ENCODE results near the gene RABL3.
A peak's percentile ranks its signal among the peaks of the same experiment; 100 is the strongest.
"Not testable (repeated sequence)": the region's sequence is repeated elsewhere in the genome, so short reads cannot be mapped to it uniquely, and the experiment has no call there.

The RABL3 gene

DNA sequence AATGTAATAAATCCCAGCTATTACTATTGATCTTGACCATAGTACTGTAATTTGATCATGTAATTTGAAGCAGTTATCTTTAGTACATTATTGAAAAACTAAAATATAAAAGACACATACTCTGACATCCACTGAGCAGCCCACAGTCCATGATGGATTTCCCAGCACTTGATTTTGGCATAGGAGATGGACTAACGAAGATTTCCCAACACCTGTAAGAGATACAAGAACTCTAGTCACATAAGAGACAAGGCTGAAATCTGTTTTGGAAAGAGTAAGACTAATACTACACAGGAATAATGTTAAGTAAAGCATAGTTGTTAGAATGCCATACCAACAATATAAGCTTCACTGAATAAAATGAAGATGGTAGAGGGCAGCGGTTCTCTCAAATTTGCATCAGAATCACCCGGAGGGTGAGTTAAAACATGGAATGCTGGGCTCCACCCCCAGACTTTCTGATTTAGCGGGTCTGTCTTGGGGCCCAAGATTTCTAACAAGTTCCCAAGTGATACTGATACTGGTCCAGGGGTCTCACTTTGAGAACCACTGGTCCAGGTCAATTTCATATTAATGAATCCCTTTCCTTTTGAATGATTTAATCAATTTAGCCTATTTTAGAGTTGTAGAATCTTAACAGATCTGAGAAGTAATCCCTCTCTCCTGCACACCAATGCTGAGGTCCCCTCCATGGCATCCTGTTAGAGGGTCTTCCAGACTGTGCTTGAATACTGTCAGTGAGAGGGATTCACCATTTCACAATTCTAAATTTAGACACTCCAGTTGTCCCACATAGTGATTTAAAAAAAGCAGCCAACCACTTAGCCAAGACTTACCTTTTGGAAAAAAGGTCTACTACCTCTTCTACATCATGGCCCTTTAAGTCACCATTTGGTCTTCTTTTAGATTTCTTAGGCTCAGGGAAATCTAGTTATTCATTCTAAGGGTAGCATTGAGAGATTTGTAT lies 11.5 kb downstream of the RABL3 start:
- TF ChIP-seq SPI1 (IDR thresholded peaks at IDR 0.05; ENCODE audit: low read depth, low read length) (no peak), POLR2AphosphoS5 (IDR thresholded peaks at IDR 0.05; ENCODE audit: low read depth, low read length) (no peak), PAX5 (IDR thresholded peaks at IDR 0.05; ENCODE audit: insufficient read depth, low read length, severe bottlenecking) (no peak), POLR2A (IDR thresholded peaks at IDR 0.05; ENCODE audit: low read depth, low read length) (no peak)
- FAIRE-seq (no peak), DNase-seq (ENCODE audit: insufficient read length, low spot score) (no peak)

- FAIRE-seq (no peak), DNase-seq (ENCODE audit: insufficient read length, low spot score) (no peak)
- TF ChIP-seq SPI1 (IDR thresholded peaks at IDR 0.05; ENCODE audit: low read depth, low read length) (no peak), POLR2A (IDR thresholded peaks at IDR 0.05; ENCODE audit: low read depth, low read length) (no peak), POLR2AphosphoS5 (IDR thresholded peaks at IDR 0.05; ENCODE audit: low read depth, low read length) (no peak), POU2F2 (IDR thresholded peaks at IDR 0.05; ENCODE audit: low read depth, low read length) (no peak), PAX5 (IDR thresholded peaks at IDR 0.05; ENCODE audit: insufficient read depth, low read length, severe bottlenecking) (no peak), TAF1 (IDR thresholded peaks at IDR 0.05; ENCODE audit: low read depth, low read length) (no peak)
Observed at GRCh38 chr3:120726791-120727190, 15.5 kb downstream of the RABL3 start.

DNA sequence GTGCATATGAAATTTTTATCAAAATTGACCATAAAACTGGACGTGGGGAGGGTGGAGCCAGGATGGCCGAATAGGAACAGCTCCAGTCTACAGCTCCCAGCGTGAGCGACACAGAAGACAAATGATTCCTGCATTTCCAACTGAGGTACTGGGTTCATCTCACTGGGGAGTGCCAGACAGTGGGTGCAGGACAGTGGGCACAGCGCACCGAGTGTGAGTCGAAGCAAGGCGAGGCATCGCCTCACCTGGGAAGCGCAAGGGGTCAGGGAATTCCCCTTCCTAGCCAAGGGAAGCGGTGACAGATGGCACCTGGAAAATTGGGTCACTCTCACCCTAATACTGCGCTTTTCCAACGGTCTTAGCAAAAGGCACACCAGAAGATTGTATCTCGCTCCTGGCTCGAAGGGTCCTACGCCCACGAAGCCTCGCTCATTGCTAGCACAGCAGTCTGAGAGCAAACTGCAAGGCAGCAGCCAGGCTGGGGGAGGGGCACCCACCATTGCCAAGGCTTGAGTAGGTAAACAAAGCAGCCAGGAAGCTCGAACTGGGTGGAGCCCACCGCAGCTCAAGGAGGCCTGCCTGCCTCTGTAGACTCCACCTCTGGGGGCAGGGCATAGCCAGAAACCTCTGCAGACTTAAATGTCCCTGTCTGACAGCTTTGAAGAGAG lies 23.0 kb downstream of the RABL3 start:
- FAIRE-seq: peak; percentile 5
- not testable (repeated sequence) for DNase-seq (ENCODE audit: insufficient read length, low spot score)

- TF ChIP-seq PAX5 (IDR thresholded peaks at IDR 0.05; ENCODE audit: insufficient read depth, low read length, severe bottlenecking) (no peak), SPI1 (IDR thresholded peaks at IDR 0.05; ENCODE audit: low read depth, low read length) (no peak)
- no peak for DNase-seq (ENCODE audit: insufficient read length, low spot score)
- FAIRE-seq: no peak
Observed at GRCh38 chr3:120713262-120713661, 29.1 kb downstream of the RABL3 start.

DNA sequence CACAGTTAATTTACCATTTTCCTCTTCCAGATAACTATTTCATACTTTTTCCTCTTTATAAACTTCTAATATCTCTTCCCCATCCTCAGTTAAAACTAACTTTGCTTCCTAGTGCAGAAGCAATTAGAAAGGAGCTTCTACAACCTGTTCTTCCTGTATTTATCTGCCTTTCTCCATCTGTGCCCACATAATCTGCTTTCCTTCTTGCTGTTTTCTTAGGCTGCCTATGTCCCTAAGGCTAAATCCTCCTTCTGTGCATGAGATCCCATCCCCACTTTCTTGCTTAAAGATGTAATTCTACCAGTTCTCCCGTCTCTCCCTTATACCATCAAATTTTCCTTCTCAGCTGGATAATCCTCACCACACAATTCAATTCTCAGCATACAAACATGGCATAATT lies 31.9 kb downstream of the RABL3 start:
- TF ChIP-seq POLR2AphosphoS5 (IDR thresholded peaks at IDR 0.05; ENCODE audit: low read depth, low read length): no peak
- TF ChIP-seq PAX5 (IDR thresholded peaks at IDR 0.05; ENCODE audit: insufficient read depth, low read length, severe bottlenecking): no peak
- TF ChIP-seq TAF1 (IDR thresholded peaks at IDR 0.05; ENCODE audit: low read depth, low read length): no peak
- no peak for TF ChIP-seq SPI1 (IDR thresholded peaks at IDR 0.05; ENCODE audit: low read depth, low read length)
- TF ChIP-seq POU2F2 (IDR thresholded peaks at IDR 0.05; ENCODE audit: low read depth, low read length): no peak
- no peak for TF ChIP-seq POLR2A (IDR thresholded peaks at IDR 0.05; ENCODE audit: low read depth, low read length)
- no peak for FAIRE-seq
- no peak for DNase-seq (ENCODE audit: insufficient read length, low spot score)

DNA sequence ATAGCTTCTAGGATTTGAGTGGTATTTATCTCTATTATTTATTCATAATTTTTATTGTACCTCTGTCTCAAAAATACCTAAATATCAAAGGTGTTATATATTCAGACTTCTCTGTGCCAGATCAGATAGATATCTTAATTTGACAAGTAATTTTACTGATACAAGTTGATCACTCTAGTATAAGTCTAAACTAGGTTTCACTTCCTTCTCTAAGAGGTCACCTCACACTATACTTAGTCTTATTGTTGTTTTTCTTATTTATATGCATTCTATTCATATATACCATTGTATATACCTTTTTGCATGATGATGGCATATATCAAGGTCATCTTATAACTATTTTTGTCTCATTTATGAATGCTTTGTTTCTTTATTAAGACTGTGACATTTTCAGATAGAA lies 33.9 kb downstream of the RABL3 start:
- FAIRE-seq (no peak), DNase-seq (ENCODE audit: insufficient read length, low spot score) (no peak)
- no peak for TF ChIP-seq TAF1 (IDR thresholded peaks at IDR 0.05; ENCODE audit: low read depth, low read length)
- TF ChIP-seq SPI1 (IDR thresholded peaks at IDR 0.05; ENCODE audit: low read depth, low read length): peak; percentile 67
- TF ChIP-seq POU2F2 (IDR thresholded peaks at IDR 0.05; ENCODE audit: low read depth, low read length): no peak
- TF ChIP-seq POLR2AphosphoS5 (IDR thresholded peaks at IDR 0.05; ENCODE audit: low read depth, low read length): no peak

GRCh38 chr3:120706950-120707349 lies 35.4 kb downstream of the RABL3 start:
- DNase-seq (ENCODE audit: insufficient read length, low spot score) (no peak), FAIRE-seq (no peak)
- no peak for TF ChIP-seq POLR2AphosphoS5 (IDR thresholded peaks at IDR 0.05; ENCODE audit: low read depth, low read length)
- TF ChIP-seq SPI1 (IDR thresholded peaks at IDR 0.05; ENCODE audit: low read depth, low read length): peak; percentile 54
- no peak for TF ChIP-seq POU2F2 (IDR thresholded peaks at IDR 0.05; ENCODE audit: low read depth, low read length)

DNA sequence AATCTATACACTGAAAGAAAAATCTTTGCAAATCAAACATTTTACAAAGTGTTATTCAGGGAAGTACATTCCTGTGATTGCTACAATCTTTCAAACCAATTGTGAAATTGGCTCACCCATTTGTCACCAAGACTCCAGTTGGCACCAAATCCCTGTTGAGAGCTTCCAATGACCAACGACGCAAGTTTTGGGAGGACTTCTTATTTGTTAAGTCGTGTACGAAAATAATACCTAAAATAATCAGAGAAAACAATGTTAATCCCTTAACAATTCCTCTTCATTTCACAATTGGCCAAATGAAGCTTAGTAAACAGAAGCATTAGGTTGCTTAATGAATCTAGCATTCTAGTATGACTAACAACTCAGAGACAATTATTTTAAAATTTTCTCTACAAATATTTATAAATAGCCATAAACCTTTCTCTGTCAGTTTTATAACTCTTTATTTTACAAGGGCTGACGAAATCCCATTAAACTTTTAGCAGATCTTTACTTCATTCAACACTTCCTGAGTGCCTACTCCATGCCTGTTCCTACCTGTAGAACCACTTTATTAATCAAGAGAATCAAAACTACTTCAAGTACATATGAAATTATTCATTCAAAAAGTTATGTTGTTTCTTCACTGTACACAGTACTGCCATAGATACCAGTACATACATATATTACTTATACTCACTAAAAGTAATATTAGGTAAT lies 36.3 kb downstream of the RABL3 start:
- TF ChIP-seq PAX5 (IDR thresholded peaks at IDR 0.05; ENCODE audit: insufficient read depth, low read length, severe bottlenecking) (no peak), POLR2AphosphoS5 (IDR thresholded peaks at IDR 0.05; ENCODE audit: low read depth, low read length) (no peak), SPI1 (IDR thresholded peaks at IDR 0.05; ENCODE audit: low read depth, low read length) (no peak), POU2F2 (IDR thresholded peaks at IDR 0.05; ENCODE audit: low read depth, low read length) (no peak), TAF1 (IDR thresholded peaks at IDR 0.05; ENCODE audit: low read depth, low read length) (no peak), POLR2A (IDR thresholded peaks at IDR 0.05; ENCODE audit: low read depth, low read length) (no peak)
- FAIRE-seq (no peak), DNase-seq (ENCODE audit: insufficient read length, low spot score) (no peak)

- TF ChIP-seq TAF1 (IDR thresholded peaks at IDR 0.05; ENCODE audit: low read depth, low read length) (no peak), POLR2AphosphoS5 (IDR thresholded peaks at IDR 0.05; ENCODE audit: low read depth, low read length) (no peak), PAX5 (IDR thresholded peaks at IDR 0.05; ENCODE audit: insufficient read depth, low read length, severe bottlenecking) (no peak), POU2F2 (IDR thresholded peaks at IDR 0.05; ENCODE audit: low read depth, low read length) (no peak), SPI1 (IDR thresholded peaks at IDR 0.05; ENCODE audit: low read depth, low read length) (no peak), POLR2A (IDR thresholded peaks at IDR 0.05; ENCODE audit: low read depth, low read length) (no peak)
- FAIRE-seq (no peak), DNase-seq (ENCODE audit: insufficient read length, low spot score) (no peak)
Observed at GRCh38 chr3:120699333-120699732, 43.0 kb downstream of the RABL3 start.
